H9 (cell line): Measurements from ENCODE around the gene PCBP1. TPM values are rescaled to one million over a fixed set of nuclear protein-coding genes. Genes with fewer than 3 reads are reported as not detected.

Experiments used
- DNase-seq: peaks from one replicate; pipeline ENCODE4 v3.0.0-alpha.2; 2017
- H2AFZ ChIP-seq: one replicate; pipeline ENCODE4 v1.6.1; 2013; ENCODE audit warnings: mild to moderate bottlenecking, low read length, control low read depth, moderate library complexity
- H2AK5ac ChIP-seq: 2 replicates; pipeline ENCODE4 v1.6.1; 2013; ENCODE audit warnings: low read length, control low read depth, mixed read lengths; ENCODE audit not compliant: insufficient read length
- H2BK120ac ChIP-seq: one replicate; pipeline ENCODE4 v1.6.1; 2013; ENCODE audit warnings: low read depth, mild to moderate bottlenecking, low read length, control low read depth, inconsistent platforms; ENCODE audit not compliant: poor library complexity, severe bottlenecking
- H2BK12ac ChIP-seq: 2 replicates; pipeline ENCODE4 v1.6.1; 2013; ENCODE audit warnings: low read length, control low read depth, mixed read lengths, low read depth; ENCODE audit not compliant: insufficient read length
- H2BK15ac ChIP-seq: 2 replicates; pipeline ENCODE4 v1.6.1; 2013; ENCODE audit warnings: low read depth, low read length, control low read depth
- H2BK20ac ChIP-seq: one replicate; pipeline ENCODE4 v1.6.1; 2013; ENCODE audit warnings: low read depth, mild to moderate bottlenecking, low read length, control low read depth, inconsistent platforms; ENCODE audit not compliant: poor library complexity, severe bottlenecking
- H2BK5ac ChIP-seq: 2 replicates; pipeline ENCODE4 v1.6.1; 2013; ENCODE audit warnings: low read length, control low read depth, mixed read lengths; ENCODE audit not compliant: insufficient read length
- H3K14ac ChIP-seq: 2 replicates; pipeline ENCODE4 v1.6.1; 2013; ENCODE audit warnings: low read length, control low read depth; ENCODE audit not compliant: insufficient read depth
- H3K18ac ChIP-seq: 2 replicates; pipeline ENCODE4 v1.6.1; 2013; ENCODE audit warnings: low read depth, mild to moderate bottlenecking, mixed read lengths, low read length, control low read depth; ENCODE audit not compliant: insufficient read length
- H3K23ac ChIP-seq: 2 replicates; pipeline ENCODE4 v1.6.1; 2013; ENCODE audit warnings: low read length, control low read depth, mixed read lengths, low read depth; ENCODE audit not compliant: insufficient read length
- H3K23me2 ChIP-seq: 2 replicates; pipeline ENCODE4 v1.6.1; 2013; ENCODE audit warnings: low read depth, mild to moderate bottlenecking, mixed read lengths, low read length, control low read depth; ENCODE audit not compliant: insufficient read length, poor library complexity, severe bottlenecking
- H3K27ac ChIP-seq: 2 replicates; pipeline ENCODE4 v1.5.1; 2013; ENCODE audit warnings: low read length, control low read depth, mixed read lengths, low read depth; ENCODE audit not compliant: insufficient read length
- H3K27me3 ChIP-seq: 2 replicates; pipeline ENCODE4 v1.6.1; 2013; ENCODE audit warnings: low read length, control low read depth, inconsistent platforms; ENCODE audit not compliant: insufficient read depth
- H3K4ac ChIP-seq: 2 replicates; pipeline ENCODE4 v1.6.1; 2013; ENCODE audit warnings: low read depth, mild to moderate bottlenecking, control low read depth, inconsistent platforms, low read length, moderate library complexity
- H3K4me1 ChIP-seq: 2 replicates; pipeline ENCODE4 v1.6.1; 2013; ENCODE audit warnings: low read length, control low read depth, inconsistent platforms; ENCODE audit not compliant: insufficient read depth
- H3K4me2 ChIP-seq: 2 replicates; pipeline ENCODE4 v1.6.1; 2013; ENCODE audit warnings: low read length, control low read depth, mixed read lengths; ENCODE audit not compliant: insufficient read length, insufficient read depth
- H3K56ac ChIP-seq: 2 replicates; pipeline ENCODE4 v1.6.1; 2013; ENCODE audit warnings: low read depth, mild to moderate bottlenecking, mixed read lengths, low read length, control low read depth; ENCODE audit not compliant: insufficient read length
- H3K79me1 ChIP-seq: 2 replicates; pipeline ENCODE4 v1.6.1; 2013; ENCODE audit warnings: low read depth, mild to moderate bottlenecking, moderate library complexity, low read length, control low read depth, inconsistent platforms; ENCODE audit not compliant: insufficient read depth, poor library complexity, severe bottlenecking
- H3K79me2 ChIP-seq: 2 replicates; pipeline ENCODE4 v1.6.1; 2013; ENCODE audit warnings: low read length, control low read depth, inconsistent platforms; ENCODE audit not compliant: insufficient read depth
- H3K9ac ChIP-seq: 2 replicates; pipeline ENCODE4 v1.6.1; 2013; ENCODE audit warnings: low read length, control low read depth, mixed read lengths; ENCODE audit not compliant: insufficient read length; ENCODE audit errors: extremely low read depth
- H3K9me3 ChIP-seq: one replicate; pipeline ENCODE4 v1.6.1; 2013; ENCODE audit warnings: low read depth, low read length, inconsistent platforms; ENCODE audit not compliant: control insufficient read depth
- H3T11ph ChIP-seq: one replicate; pipeline ENCODE4 v1.6.1; 2013; ENCODE audit warnings: mild to moderate bottlenecking, low read length, control low read depth, inconsistent platforms
- H4K20me1 ChIP-seq: one replicate; pipeline ENCODE4 v1.6.1; 2013; ENCODE audit not compliant: control insufficient read depth, insufficient read length, insufficient read depth
- H4K5ac ChIP-seq: 2 replicates; pipeline ENCODE4 v1.6.1; 2013; ENCODE audit warnings: low read depth, mild to moderate bottlenecking, mixed read lengths, low read length, control low read depth; ENCODE audit not compliant: insufficient read length
- H4K8ac ChIP-seq: replicated peaks from 2 replicates; pipeline ENCODE4 v1.6.1; 2013; ENCODE audit warnings: low read length, control low read depth, mixed read lengths, low read depth; ENCODE audit not compliant: insufficient read length
- H4K91ac ChIP-seq: 2 replicates; pipeline ENCODE4 v1.6.1; 2013; ENCODE audit warnings: low read depth, mild to moderate bottlenecking, moderate library complexity, mixed read lengths, low read length, control low read depth; ENCODE audit not compliant: insufficient read length
- H3K27ac Mint-ChIP-seq, 3 experiments: 2 replicates in 2 of 3; 3 replicates in 1 of 3; pipeline ENCODE4 v1.8.0; 2020 to 2021; ENCODE audit warnings: mixed read lengths in 3 of 3, mild to moderate bottlenecking in 1 of 3, moderate library complexity in 1 of 3
- H3K27me3 Mint-ChIP-seq: 2 replicates; pipeline ENCODE4 v1.8.0; 2021; ENCODE audit warnings: low read depth, mild to moderate bottlenecking, moderate library complexity, mixed read lengths
- H3K36me3 Mint-ChIP-seq, 3 experiments: 2 replicates in 2 of 3; 3 replicates in 1 of 3; pipeline ENCODE4 v1.8.0; 2020 to 2021; ENCODE audit warnings: low read depth in 3 of 3, mixed read lengths in 3 of 3; ENCODE audit not compliant: insufficient read depth in 1 of 3
- H3K4me1 Mint-ChIP-seq, 2 experiments: 2 replicates each; pipeline ENCODE4 v1.8.0; 2020; ENCODE audit warnings: mixed read lengths in 2 of 2
- H3K4me3 Mint-ChIP-seq, 2 experiments: 2 replicates in 1 of 2; 3 replicates in 1 of 2; pipeline ENCODE4 v1.8.0; 2020 to 2021; ENCODE audit warnings: mild to moderate bottlenecking in 2 of 2, mixed read lengths in 2 of 2, moderate library complexity in 1 of 2
- H3K9me3 Mint-ChIP-seq, 2 experiments: 2 replicates in 1 of 2; 3 replicates in 1 of 2; pipeline ENCODE4 v1.8.0; 2020; ENCODE audit warnings: mild to moderate bottlenecking in 2 of 2, mixed read lengths in 2 of 2, moderate library complexity in 1 of 2
- CTCF ChIP-seq: fragments of 200-600 bp; sonication (generic); conservative IDR thresholded peaks from 3 replicates; pipeline ENCODE4 v1.8.0; 2021; ENCODE audit warnings: antibody characterized with exemption, mild to moderate bottlenecking
- WGBS: extraction: QIAGEN DNeasy Blood & Tissue Kit; methylation state at CpG from one replicate; pipeline ENCODE4 v1.1.7; 2013; ENCODE audit warnings: missing lambda C conversion rate, low lambda C conversion rate, mixed read lengths; ENCODE audit not compliant: insufficient read length; ENCODE audit errors: extremely low coverage; 5-methylcytosine and 5-hydroxymethylcytosine counted together
- total RNA-seq: library from RNA; stranded (reverse); gene quantifications from 2 replicates; pipeline ENCODE4 v1.2.1, GENCODE V29; 2021

Gene PCBP1
- total RNA-seq, 1 experiment from 2014 or later, result 457 TPM

- Histone ChIP-seq H4K5ac (no peak overlapping the region), H2AK5ac (no peak overlapping the region), H3K79me2 (no peaks in the 10 kb centered on the region), H3K4me1 (no peaks in the 10 kb centered on the region), H3K27ac (no peak overlapping the region), H4K20me1 (no peaks in the 10 kb centered on the region), H2BK15ac (no peak overlapping the region), H3K4me2 (no peak overlapping the region), H2AFZ (no peak overlapping the region), H3K9ac (no peak overlapping the region), H3K4ac (no peak overlapping the region), H3K56ac (no peak overlapping the region), H3K18ac (no peak overlapping the region), H3K27me3 (no peaks in the 10 kb centered on the region), H3K79me1 (no peaks in the 10 kb centered on the region), H2BK5ac (no peak overlapping the region), H4K91ac (no peak overlapping the region), H3K14ac (no peak overlapping the region), H2BK20ac (no peak overlapping the region), H2BK120ac (no peak overlapping the region), H4K8ac (no peak overlapping the region), H3K23ac (no peak overlapping the region), H3K9me3 (no peaks in the 10 kb centered on the region), H3K23me2 (no peaks in the 10 kb centered on the region), H3T11ph (no peak overlapping the region), H2BK12ac (no peak overlapping the region)
- no peak for DNase-seq
- H3K27me3 Mint-ChIP-seq, result no peaks in the 10 kb centered on the region
- no peak overlapping the region for H3K4me3 Mint-ChIP-seq
- no peaks in the 10 kb centered on the region for H3K9me3 Mint-ChIP-seq
- TF ChIP-seq CTCF, result no peak
- H3K36me3 Mint-ChIP-seq, result no peaks in the 10 kb centered on the region; a peak in 1 of 7 replicates
- peak overlapping the region in 1 of 3 experiments; percentile 54; a peak in 1 of 7 replicates for H3K27ac Mint-ChIP-seq
- WGBS, result no CpG with 5 or more reads among the region's 16 CpGs
- peaks cover 0 to 6% of the 10 kb centered on the region in 2 experiments; a peak in 1 of 4 replicates for H3K4me1 Mint-ChIP-seq
Observed at GRCh38 chr2:70095720-70096670, 8.7 kb downstream of the PCBP1 start.
